Measurements from ENCODE around the gene FAM171A1. TPM values are rescaled to one million over a fixed set of nuclear protein-coding genes. Genes with fewer than 3 reads are reported as not detected.

Gene FAM171A1
- total and polyA plus RNA-seq, 8 donors = 12.4 to 34.1 (median 21.4) TPM

- no peaks in the 10 kb centered on the region for H3K9me3 ChIP-seq
- intact Hi-C loops (cut with DNase I) = no loop called here
- ATAC-seq (no peak), DNase-seq (no peak), FAIRE-seq (no peak)
- H3K27me3 ChIP-seq = no peaks in the 10 kb centered on the region
- no peaks in the 10 kb centered on the region for H3K36me3 ChIP-seq
- H3K4me1 ChIP-seq = peaks cover 0 to 14% (median 9%) of the 10 kb centered on the region in 3 donors
- TF ChIP-seq, protein P1, sequence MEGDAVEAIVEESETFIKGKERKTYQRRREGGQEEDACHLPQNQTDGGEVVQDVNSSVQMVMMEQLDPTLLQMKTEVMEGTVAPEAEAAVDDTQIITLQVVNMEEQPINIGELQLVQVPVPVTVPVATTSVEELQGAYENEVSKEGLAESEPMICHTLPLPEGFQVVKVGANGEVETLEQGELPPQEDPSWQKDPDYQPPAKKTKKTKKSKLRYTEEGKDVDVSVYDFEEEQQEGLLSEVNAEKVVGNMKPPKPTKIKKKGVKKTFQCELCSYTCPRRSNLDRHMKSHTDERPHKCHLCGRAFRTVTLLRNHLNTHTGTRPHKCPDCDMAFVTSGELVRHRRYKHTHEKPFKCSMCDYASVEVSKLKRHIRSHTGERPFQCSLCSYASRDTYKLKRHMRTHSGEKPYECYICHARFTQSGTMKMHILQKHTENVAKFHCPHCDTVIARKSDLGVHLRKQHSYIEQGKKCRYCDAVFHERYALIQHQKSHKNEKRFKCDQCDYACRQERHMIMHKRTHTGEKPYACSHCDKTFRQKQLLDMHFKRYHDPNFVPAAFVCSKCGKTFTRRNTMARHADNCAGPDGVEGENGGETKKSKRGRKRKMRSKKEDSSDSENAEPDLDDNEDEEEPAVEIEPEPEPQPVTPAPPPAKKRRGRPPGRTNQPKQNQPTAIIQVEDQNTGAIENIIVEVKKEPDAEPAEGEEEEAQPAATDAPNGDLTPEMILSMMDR (IDR thresholded peaks at IDR 0.05) = no peak
- H3K27ac ChIP-seq = peak overlapping the region in 2 of 4 donors; percentile 15 to 25
- H3K4me3 ChIP-seq = no peak overlapping the region
- 84 to 86% methylated on average over 7 of the region's 7 CpGs for whole genome bisulfite sequencing, 2 donors
Observed at GRCh38 chr10:15352836-15353235, 18.3 kb downstream of the FAM171A1 start.

- FAIRE-seq = no peak
- peak overlapping the region in 1 of 4 donors; percentile 15 for H3K27ac ChIP-seq
- no peak for DNase-seq
- no peak overlapping the region for H3K4me3 ChIP-seq
- H3K36me3 ChIP-seq = no peaks in the 10 kb centered on the region
- ATAC-seq = no peak
- TF ChIP-seq, protein P1 (IDR thresholded peaks at IDR 0.05) = no peak
- H3K27me3 ChIP-seq = no peaks in the 10 kb centered on the region
- H3K9me3 ChIP-seq = no peaks in the 10 kb centered on the region
- intact Hi-C loops (cut with DNase I) = no loop called here
- H3K4me1 ChIP-seq = peaks cover 0 to 14% (median 9%) of the 10 kb centered on the region in 3 donors
- 59 to 65% methylated on average over 3 of the region's 3 CpGs for WGBS, 2 donors
Observed at GRCh38 chr10:15352201-15352600, 18.9 kb downstream of the FAM171A1 start.

GRCh38 chr10:15351099-15351820 is 19.8 kb downstream of the FAM171A1 start:
- DNase-seq (no peak), ATAC-seq (no peak), FAIRE-seq (no peak)
- H3K36me3 ChIP-seq = no peaks in the 10 kb centered on the region
- TF ChIP-seq, protein P1 (IDR thresholded peaks at IDR 0.05) = no peak
- no peak overlapping the region for H3K4me3 ChIP-seq
- no peak overlapping the region for H3K27ac ChIP-seq
- WGBS, 2 donors = 83 to 85% methylated on average over 12 of the region's 12 CpGs
- no peaks in the 10 kb centered on the region for H3K27me3 ChIP-seq
- H3K4me1 ChIP-seq = peaks cover 0 to 14% (median 9%) of the 10 kb centered on the region in 3 donors
- intact Hi-C loops (cut with DNase I) = no loop called here
- no peaks in the 10 kb centered on the region for H3K9me3 ChIP-seq

DNA sequence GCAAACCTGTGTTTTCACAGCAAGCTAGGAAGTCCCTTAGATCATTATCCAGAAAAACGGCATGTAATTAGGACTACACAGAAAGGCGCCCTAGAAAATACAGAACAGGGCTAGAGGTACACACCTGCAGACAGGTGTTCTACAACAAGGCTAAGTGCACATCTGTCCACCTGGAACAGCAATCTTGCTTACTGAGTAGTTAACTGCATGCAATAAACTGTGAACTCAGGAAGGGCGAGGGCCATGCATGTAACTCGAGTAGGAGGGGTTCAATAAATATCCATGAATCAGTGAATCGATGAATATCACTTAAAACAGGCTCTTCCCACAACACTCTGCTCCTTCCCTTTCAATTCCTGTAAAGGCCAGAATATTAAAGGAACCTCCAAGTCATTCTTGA is 22.0 kb downstream of the FAM171A1 start:
- Histone ChIP-seq H3K9me3 (no peaks in the 10 kb centered on the region), H3K4me3 (peak overlapping the region in 2 of 4 donors; percentile 2 to 17), H3K27ac (peak overlapping the region in 2 of 4 donors; percentile 25 to 35), H3K27me3 (no peaks in the 10 kb centered on the region), H3K36me3 (no peaks in the 10 kb centered on the region), H3K4me1 (peaks cover 0 to 15% (median 14%) of the 10 kb centered on the region in 3 donors)
- TF ChIP-seq, protein P1 (IDR thresholded peaks at IDR 0.05) = no peak
- no peak for FAIRE-seq
- no peak for ATAC-seq
- 51 to 58% methylated on average over 5 of the region's 5 CpGs for WGBS, 2 donors
- intact Hi-C loops (cut with DNase I) = no loop called here
- DNase-seq = no peak

DNA sequence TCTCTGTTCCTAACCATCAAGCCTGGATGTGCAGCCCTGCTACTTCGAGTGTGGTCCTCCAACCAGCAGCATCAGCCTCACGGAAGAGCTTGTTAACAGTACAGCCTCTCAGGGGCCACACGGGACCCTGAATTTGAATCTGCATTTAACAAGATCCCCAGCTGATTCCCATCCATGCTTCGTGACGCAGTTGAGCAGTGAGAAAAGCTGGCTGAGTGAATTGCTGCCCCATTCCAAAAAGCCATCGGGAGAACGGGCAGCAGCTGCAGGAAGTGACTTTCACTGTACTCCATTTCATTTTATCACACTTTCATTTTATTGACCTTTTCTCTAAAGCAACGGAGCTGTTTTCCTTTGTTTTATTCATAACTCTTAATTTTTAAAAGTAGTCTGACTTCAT is 22.5 kb downstream of the FAM171A1 start:
- TF ChIP-seq, protein P1 (IDR thresholded peaks at IDR 0.05) = no peak
- intact Hi-C loops (cut with DNase I) = no loop called here
- peak overlapping the region in 2 of 4 donors; percentile 25 to 35 for H3K27ac ChIP-seq
- peaks cover 0 to 12% (median 9%) of the 10 kb centered on the region in 3 donors for H3K4me1 ChIP-seq
- no peaks in the 10 kb centered on the region for H3K9me3 ChIP-seq
- no peaks in the 10 kb centered on the region for H3K27me3 ChIP-seq
- DNase-seq (no peak), FAIRE-seq (no peak), ATAC-seq (peak in 1 of 4 donors; percentile 25)
- WGBS, 2 donors = 38 to 39% methylated on average over 8 of the region's 8 CpGs
- peak overlapping the region in 2 of 4 donors; percentile 2 to 17 for H3K4me3 ChIP-seq
- H3K36me3 ChIP-seq = no peaks in the 10 kb centered on the region

All from pancreas (tissue), 10 donors.